GM12892 (cell line): Measurements from ENCODE around the gene WDFY4.

Experiments
- POLR2A ChIP-seq: IDR thresholded peaks from 2 replicates; pipeline ENCODE4 v1.6.1; 2011; ENCODE audit warnings: low read depth, low read length, control low read depth
- POLR2AphosphoS5 ChIP-seq: IDR thresholded peaks from 2 replicates; pipeline ENCODE4 v1.6.1; 2011; ENCODE audit warnings: low read depth, low read length, control low read depth

- TF ChIP-seq POLR2AphosphoS5, result no peak
- TF ChIP-seq POLR2A, result no peak
These were observed 37.8 kb downstream of the WDFY4 start for GRCh38 chr10:48722153-48723145.
